SKM-1 treated with dmso at 0.1 percent for 144 hours (cell line): ENCODE data around the gene PIEZO2.

Experiments
- DNase-seq: peaks from one replicate; lab custom pipeline; 2025; ENCODE audit not compliant: unreplicated experiment; lab: John Stamatoyannopoulos, UW

PIEZO2 gene

DNA sequence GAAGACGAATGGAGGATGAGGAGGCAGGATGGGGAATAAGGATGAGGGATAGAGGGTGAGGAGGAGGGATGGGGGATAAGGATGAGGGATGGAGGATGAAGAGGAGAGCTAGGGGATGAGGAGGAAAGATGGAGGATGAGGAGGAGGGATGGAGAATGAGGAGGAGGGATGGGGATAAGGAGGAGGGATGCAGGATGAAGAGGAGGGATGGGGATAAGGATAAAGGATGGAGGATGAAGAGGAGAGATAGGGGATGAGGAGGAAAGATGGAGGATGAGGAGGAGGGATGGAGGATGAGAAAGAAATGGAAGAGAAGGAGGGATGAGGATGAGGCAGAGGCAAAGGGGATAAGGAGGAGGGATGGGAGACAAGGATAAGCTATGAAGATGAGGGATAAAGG, 393.5 kb downstream of the PIEZO2 start:
- no peak for DNase-seq

DNA sequence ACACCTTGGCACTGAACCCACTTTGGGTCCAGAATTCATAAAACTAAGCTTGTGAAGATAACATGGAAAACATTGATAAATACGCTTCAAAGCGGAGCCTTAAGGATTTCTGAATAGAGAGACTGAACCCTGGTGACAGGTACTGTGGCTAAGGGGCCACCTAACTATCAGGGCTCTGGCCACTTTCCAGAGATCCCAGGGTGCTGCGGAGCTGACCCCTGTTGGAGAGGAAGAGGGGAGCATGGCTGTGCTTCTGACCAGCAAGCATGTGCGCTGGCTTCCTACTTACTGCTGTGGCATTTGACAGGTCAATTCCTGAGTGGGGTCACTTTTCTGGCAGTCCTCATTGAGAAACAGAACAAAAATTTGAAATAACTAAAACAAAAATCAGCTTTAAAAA, 395.2 kb downstream of the PIEZO2 start:
- no peak for DNase-seq

DNA sequence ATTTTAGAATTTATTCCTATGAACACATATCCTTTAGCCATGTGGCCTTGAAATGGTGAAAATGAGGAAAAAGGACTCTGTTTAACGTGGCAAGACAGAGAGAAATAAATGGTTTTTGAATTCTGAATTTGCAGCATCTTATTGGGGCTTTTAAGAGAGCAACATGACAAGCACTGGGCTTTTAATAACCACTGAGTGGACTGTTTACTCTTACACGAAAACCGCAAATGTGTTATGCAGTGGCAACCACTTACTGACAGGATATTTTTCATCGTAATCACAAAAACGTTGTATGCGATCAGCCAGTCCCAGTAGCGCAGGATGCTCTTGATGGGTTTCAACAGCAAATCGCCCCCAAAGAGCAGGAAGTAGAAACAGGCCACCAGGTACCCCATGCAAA, 397.0 kb downstream of the PIEZO2 start:
- no peak for DNase-seq

DNA sequence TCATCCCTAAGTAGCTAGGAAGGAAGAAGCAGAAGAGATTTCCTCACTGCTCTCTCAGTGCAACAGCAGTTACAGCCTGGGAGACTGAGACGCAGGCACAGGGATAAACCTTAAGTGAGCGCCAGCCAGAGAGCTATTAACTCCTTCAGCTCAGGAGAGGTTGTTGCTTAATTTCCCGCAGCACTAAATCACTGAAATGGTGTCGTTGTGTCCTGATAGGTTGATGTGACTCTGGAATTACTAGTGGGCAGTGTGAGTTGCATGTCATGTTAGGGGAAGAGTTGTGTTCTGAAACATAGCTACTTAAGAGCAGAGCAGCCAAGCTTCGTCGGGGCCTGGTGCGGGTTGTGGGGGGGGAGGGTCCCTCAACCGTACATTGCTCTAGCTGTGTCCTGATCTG, 397.7 kb downstream of the PIEZO2 start:
- DNase-seq = no peak

DNA sequence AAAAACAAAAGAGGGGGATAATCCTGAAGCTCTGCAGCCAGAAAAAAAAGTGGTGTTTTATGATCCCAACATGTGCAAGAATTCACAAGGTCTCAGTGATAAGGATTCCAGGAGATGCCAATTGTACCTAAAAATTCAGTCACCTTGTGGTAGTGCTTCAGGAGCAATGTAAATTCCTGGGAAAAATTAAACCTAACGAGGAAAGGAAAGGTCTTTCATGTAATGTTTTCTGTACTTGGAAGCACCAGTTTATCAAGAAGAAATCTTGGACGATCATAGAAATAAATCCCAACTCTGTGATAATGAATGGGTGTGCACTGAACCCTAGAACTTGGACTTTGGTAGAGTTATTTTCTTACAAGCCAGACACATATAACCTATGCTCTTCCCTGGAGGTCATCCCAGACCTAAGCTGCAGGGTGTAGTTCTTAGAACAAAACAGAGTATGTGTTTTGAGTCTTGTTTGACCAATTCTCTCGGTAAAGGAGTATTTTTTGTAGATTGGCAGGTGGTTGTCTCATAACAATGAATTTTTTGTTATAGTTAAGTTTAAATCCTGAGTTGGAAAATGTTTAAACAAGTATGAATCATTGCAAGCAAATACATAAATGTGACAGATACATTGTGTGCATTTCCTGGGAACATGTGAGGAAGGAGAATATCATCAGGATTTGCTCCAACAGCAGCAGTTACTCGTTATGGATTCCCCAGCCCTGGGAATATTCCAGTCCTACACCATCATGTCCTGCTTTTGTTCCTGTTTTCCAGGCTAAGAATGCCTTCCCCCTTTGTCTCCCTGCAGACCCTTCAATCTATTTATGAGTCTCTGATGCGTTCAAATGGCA, 399.0 kb downstream of the PIEZO2 start:
- no peak for DNase-seq

DNA sequence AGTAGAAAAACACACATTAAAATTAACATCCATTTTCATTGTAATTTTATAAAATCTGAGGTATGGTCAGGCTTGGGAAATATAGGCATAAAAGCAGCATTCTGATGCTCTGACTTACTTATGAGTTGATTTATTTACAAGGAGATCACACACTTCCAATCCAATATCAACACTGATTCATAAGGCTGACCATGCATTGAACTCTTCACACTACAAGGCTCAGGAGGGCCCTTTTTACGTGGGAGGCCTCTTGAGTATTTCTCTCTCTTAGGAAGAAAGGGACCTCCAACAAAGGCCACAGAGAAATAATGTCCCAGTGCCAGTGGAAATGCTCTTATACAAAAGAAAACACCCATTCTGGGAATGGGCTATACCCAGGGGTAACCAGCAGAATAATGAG, 400.7 kb downstream of the PIEZO2 start:
- DNase-seq = no peak

DNA sequence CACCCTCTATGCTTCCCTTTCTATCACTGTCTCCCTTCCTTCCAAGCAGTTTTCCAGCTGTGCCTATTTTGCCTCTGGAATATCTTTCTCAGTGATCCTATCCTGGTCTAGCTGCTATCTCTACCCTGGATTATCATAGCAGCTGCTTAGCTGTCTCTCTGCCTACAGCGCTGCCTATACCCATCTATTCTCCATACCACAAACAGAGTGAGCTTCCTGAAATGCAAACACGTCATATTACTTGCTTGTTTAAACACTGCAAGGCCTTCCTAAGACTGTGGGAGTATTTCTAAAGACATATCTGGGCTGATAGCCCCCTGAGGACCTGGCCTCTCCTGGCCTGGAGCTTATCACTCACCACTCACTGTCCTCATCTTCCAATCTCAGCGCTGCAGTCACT, 403.4 kb downstream of the PIEZO2 start:
- no peak for DNase-seq

DNA sequence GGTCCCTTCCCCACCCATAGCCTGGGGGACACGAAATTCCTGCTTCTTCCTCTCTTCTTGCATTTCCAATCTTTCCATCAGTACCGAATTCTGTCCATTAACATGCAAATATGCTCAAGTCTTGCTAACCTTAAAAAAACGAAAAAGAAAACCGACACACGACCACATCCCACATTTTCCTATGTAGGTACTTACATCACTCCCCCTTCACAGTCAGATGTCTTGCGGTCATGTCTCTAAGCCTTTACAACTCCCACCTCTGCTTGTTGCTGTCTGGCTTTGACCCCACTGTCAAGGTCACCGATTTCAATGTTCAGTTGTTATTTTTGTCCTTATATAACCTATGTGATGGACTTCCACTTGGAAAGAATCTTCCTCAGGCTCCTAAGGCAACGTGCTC, 404.1 kb downstream of the PIEZO2 start:
- no peak for DNase-seq

DNA sequence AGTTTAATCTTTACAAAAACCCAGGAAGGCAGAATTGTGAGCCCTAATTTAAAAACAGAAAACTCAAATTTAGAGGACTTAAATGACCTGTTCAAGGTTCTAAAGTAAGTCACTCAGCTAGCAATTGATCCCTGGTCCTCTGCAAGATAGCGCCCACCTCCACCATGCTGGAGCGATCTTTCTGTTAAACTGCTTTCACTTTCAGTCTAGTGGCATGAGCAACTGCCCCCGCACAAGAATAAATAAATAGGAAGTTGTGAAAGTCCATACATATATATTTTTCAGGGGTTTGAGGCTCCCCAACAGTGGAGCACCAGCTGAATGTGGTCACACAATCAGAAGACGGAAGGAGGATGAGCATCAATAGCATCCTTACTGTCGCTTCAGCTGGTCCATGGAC, 405.6 kb downstream of the PIEZO2 start:
- DNase-seq = no peak

DNA sequence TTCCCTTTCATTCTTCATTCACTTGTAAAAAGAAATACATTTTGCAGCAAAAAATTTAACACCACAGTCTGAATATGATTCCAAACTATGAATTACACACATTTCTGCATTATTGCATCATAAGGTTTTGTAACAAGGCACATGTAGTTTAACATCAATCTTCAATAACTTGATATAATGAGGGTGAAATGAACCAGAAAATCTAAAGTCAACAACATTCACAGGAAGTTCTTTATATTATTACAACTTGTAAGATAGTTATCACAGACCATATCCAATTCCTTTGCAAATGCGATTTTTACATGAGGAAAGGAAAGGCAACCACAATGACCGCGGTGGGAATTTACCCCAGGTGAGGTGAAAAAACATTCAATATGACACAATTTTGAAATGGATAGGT, 410.2 kb downstream of the PIEZO2 start:
- DNase-seq = no peak

DNA sequence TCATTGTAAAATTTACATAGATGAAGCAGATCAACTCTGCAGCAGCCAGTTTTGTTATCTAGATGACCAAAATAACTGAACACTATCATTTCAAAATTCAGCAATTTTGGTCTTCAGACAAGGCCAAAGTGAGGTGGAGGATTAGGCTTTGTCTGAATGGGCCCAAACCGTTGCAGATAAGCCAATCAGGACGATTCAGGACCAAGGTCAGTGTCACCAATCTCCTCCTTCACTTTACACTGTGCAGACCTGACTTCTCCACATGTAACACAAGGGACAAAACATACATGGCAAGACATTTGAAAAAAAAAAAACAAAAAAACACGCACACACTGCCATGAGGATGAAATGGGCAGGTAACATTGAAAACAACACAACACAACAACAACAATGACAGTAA, 412.4 kb downstream of the PIEZO2 start:
- no peak for DNase-seq

DNA sequence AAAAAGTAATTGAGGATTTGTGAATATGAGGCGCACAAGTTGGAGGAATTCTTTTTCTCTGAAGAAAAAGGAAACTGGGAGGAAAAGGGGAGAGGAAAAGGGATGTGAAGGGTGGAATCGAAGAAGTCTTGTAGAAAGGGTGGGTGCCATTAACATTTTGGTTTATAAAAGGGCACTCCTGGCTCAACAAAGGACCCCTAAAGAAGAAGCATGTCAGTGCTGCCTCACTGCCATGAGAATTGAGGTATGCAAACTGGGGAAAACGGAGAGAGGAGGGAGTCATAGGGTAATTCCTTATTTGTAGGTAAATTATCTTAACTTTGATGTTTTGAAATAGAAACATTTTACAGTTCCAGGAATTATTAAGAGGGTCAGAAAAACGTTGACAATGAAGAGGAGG, 416.4 kb downstream of the PIEZO2 start:
- no peak for DNase-seq

DNA sequence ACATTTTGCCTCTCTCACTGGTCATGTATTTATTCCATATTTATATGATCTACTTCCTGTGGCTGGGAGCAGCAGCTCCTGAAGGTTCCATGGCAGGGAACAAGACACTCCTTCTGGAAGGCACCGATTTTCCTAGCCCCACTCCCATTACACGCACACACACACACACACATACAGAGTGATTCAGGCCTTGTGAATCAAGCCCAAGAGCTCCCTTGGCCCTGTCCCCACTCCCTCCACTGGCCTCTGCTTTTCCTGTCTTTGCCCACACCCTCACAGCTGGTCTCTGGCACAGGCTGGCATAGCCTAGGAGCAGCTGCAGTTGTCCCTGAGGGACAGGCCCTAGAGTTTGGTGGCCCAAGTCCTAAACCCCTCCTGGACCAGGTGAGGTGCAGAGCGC, 421.9 kb downstream of the PIEZO2 start:
- no peak for DNase-seq

DNA sequence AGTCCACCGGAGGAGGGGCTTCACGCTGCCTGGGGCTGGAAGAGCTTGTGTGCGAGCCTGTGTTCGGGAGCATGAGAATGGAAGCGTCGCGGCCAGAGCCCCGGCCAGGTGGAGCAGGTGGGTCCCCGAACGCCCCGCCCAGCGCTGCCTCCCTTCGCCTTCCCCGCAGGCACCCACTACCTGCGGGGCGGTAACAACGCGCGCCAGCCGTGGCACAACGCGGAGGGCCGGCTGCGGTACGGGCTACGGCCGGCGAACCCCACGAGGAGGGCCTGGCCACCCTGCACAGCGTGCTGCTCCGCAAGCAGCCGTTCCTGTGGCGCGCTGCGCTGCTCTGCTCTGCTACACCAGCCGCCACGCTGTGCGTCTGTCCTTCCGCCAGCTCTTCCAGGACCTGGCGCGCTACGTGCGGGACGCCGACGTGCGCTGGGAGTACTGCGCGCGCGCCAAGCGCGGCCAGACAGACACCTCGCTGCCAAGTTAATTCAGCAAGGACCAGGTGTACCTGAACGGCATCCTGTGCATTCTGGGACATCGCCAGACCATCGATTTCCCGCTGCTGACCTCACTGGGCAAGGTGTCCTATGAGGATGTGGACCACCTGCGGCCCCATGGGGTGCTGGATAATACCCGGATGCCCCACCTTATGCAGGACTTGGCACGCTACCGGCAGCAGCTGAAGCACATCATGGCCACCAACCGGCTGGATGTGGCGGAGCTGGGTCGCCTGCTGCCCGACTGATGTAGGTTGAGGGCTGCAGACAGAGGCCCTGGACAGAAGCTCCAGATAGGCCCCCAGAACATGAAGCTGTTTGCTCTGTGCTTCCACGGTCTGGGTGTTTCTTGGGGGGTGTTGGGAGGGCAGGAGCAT, 422.9 kb downstream of the PIEZO2 start:
- DNase-seq = no peak

DNA sequence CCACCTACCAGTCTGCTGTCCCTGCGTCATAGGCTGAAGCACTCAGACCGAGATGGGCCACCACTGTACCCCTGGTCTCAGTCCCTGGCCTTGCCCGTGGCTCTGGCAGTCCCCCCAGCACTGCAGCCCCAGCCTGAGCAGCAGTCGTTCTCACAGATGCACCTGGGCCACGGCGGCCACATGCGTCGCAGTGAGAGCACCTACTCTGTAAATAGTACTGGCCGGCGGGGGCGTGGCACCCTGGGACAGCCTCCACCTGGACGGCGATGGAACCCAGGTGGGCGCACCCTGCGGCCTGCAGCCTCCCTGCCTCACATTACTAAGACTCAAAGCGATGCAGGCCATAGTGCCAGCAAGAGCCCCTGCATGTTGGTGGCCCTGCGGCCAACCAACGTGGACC, 424.7 kb downstream of the PIEZO2 start:
- no peak for DNase-seq

DNA sequence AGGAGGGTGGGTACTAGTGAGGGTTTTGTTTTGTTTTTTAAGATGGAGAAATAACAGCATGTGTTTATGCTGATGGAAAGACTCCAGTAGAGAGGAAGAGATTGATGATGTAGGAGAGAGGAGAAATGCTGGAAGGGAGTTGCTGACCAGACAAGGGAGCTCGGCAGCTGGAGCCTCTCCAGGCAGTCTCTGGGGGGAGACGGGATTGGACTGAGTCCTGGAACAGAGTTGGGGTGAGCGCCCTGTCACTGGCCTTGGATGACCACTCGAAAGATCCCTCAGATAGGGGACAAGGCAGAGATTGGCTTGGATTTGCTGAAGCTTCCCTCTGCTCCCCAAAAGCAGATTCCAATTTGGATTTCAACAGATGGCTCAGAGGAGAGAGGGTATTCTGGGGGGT, 425.9 kb downstream of the PIEZO2 start:
- DNase-seq = no peak

DNA sequence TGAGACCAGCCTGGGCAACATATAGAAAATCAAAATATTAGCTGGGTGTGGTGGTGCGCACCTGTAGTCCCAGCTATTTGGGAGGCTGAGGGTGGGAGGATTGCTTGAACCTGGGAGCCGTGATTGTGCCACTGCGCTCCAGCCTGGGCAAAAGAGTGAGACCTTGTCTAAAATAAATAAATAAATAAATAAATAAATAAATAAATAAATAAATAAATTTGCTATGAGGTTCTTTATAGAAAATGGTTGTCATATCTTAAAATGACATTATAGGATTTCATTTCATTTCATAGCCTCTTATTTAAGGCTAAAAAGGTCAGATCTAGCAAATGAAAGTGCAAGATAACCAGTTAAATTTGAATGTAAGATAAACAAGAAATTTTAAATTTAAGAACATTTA, 430.6 kb downstream of the PIEZO2 start:
- DNase-seq = no peak

DNA sequence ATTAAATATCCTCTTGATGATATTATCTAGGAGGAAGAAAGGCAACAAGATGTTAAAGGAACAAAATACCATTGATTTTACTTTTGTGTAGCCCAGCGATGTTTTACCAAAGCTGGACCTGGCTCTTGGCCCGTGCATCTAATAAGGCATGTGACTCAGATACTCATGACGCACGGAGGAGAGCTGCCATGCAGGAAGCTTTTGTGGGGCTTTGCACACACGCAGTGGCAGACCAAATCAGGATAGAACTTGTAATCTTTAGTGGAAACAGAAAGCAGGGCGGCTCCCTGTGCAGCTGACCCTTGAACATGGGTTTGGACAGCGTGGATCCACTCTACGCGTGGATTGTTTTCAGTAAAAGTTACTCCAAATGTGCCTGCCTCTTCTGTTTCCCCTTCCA, 433.6 kb downstream of the PIEZO2 start:
- DNase-seq = no peak

DNA sequence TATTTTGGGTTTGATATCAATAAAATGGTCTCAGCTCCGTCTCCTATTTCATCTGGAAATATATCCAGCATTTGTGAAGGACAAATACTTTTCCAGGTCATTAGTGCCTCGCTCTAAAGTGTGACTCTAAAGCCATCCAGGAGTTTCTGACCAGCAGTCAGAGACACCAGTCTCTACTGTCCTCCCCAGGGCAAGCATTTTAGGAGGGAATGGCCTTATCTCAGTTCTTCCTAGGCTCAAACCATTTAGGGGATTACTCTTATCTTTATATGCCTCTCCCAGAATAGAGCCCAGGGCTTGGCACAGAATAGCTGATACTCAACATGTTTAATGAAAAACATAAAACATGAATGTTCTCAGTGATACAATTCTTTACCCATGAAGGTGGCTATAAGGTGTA, 436.0 kb downstream of the PIEZO2 start:
- no peak for DNase-seq

DNA sequence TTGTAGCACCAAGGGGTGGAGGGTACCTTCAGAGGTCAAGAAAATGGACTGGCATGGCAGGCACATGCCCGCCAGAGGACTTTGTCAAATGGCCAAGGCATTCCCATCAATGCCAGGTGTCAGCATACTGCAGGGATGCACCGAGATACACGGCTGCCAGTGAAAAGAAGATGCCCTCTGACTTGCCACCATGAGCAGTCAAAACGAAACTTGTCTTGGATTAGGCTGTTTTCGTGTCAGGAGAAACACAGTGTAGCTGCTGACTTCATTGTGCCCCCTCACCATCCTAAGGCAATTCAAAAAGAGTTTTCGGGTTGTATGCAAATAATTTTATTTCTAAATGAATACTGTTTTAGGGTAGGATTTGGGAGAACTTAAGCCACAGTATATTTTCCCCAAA, 442.1 kb downstream of the PIEZO2 start:
- no peak for DNase-seq

DNA sequence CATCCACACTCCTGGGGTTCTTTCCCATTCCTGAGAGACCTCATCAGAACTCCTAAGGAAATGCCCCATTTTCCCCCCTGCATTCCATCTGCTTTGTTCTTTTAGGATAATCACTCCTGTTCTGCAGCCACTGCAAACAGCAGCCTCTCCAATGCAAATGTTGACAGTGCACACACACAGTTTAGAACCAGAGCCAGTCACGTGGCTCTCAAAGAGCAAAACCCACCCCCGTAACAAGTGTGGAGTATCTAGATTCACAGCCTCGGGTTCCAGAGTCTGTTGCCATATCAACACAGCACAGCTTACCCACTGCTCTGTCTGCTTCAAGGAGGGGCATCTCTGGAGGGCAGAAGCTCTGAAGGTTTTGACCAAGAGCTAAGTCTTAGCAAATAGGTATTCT, 443.6 kb downstream of the PIEZO2 start:
- no peak for DNase-seq

DNA sequence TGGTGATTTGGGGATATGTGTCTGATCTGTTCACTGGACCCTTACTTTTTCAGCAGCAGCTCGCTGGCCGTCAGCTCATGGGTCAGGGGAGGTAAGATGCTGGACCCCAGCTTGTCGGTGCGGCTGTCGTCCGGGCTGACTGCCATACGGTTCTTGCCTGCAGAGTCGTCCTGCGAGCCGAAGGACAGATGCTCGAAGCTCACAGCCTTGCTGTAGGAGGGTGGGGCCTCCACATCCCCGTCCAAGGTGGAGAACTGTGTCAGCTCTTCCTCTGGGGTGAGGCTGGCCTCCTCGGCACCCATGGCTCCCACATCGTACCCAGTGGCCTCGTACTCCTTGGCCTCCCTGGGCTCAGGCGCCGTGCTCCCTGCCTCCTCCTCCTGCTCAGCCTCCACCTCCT, 444.1 kb downstream of the PIEZO2 start:
- DNase-seq = no peak
